Sigmoid colon (tissue), 4 donors: Measurements from ENCODE around the gene DCHS2.

ENCODE experiments used
- CTCF ChIP-seq, 4 experiments: fragments of 450-650 bp in 3 of 4; fragments of 200-600 bp in 1 of 4; IDR thresholded peaks; one replicate each; pipeline ENCODE4 v1.5.1; 2016 to 2019; ENCODE audit warnings: antibody characterized with exemption in 4 of 4, mild to moderate bottlenecking in 3 of 4, moderate library complexity in 2 of 4
- POLR2A ChIP-seq, 2 donors: fragments of 450-650 bp; IDR thresholded peaks; one replicate each; pipeline ENCODE4 v1.6.1; 2016; ENCODE audit warnings: antibody characterized with exemption in 2 of 2, mild to moderate bottlenecking in 2 of 2, moderate library complexity in 2 of 2
- POLR2AphosphoS5 ChIP-seq, 4 donors: sonication (generic); formaldehyde crosslinking; IDR thresholded peaks; one replicate each; pipeline ENCODE4 v1.6.1; 2017; ENCODE audit warnings: antibody characterized with exemption in 4 of 4

- no peak for TF ChIP-seq CTCF (IDR thresholded peaks at IDR 0.05)
- no peak for TF ChIP-seq POLR2A (IDR thresholded peaks at IDR 0.05)
- TF ChIP-seq POLR2AphosphoS5 (IDR thresholded peaks at IDR 0.05), result no peak
These were observed 273.5 kb downstream of the DCHS2 start for GRCh38 chr4:154218051-154218450.
